GM19239 (cell line): ENCODE data around the gene KCNJ15.

Experiments
- DNase-seq: peaks from one replicate; pipeline ENCODE4 v3.0.0; 2011; ENCODE audit warnings: low spot score; ENCODE audit not compliant: insufficient read length
- FAIRE-seq: peaks from 2 replicates; lab custom pipeline; 2011; peaks lifted over from hg19 to GRCh38; lab: Jason Lieb, UNC

The KCNJ15 gene

DNA sequence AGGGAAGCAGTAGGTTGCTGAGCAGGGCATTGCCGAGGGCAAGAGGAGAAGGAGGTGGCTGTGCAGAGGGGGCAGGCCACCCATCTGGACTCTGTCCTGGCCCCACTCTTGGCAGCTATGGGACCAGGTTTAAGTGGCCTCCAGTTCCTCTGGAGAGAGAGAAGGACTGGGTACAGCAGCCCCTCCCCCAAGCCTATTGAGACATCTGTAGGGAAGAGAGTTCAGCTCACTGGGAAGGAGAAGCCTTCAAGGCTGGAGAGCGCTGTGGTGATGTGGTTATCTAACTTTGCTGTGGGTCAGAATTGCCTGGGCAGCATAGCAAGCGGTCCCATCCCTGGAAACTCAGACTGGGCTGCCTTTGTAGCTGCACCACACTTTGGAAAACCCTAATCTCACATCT is 93.9 kb downstream of the KCNJ15 start:
- FAIRE-seq (no peak), DNase-seq (no peak)

DNA sequence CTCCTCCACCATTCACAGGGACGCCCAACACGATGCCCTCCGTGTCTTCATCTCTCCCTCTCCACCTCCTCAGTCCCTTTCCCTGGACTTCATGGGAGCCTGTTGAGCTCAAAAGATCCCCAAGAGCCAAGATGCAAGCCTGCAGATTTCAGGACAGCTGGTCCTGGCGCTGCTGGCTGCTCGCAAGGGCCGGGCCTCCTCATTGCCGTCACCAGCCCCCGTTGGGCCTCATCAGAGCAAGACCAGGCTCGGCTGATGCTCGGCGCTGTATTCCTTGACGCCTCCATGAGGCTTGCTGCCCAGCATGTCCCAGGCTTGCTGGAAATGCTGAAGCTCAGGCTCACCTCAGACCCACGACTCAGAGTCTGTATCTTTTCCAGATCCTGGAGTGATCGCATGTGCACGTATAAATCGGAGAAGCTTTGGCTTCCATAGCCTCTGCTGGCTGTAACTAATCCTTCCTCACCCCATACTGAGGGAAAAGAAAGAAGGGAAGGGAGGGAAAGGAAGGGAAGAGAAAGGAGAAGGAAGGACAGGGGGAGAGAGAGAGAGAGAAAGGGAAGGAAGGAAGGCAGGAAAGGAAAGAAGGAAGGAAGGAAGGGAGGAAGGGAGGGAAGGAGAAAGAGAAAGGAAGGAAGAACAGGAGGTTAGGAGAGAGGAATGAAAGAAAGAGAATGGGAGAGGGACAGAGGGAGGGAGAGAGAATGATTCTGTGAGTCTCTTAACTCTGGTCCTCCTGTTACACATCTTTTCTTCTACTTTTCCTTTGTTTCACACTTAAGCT is 94.6 kb downstream of the KCNJ15 start:
- no peak for FAIRE-seq
- no peak for DNase-seq

DNA sequence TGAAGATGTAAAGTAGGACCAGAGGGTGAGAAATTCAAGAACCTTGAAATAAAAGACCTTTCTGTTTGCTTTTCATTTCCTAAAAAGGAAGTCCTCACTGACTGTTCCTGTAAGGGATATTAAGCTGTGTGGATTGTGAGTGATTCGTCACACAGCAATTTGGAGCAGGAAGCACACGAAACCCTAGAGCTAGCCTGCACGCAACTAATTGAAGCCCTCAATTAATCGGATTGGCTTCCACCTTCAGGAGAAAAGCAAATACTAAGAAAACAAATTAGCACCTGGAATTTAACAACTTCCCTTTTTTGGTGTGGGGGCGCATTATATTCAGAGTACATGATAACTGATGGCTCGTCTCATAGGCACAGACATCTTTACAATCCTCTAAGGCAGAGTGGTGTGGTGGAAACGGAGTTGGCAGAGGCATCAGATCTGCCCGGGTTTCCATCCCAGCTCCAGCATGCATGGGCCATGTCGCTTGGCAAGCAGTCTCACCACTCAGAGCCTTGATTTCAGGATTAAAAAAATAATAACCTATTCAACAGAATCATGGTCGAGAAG is 95.2 kb downstream of the KCNJ15 start:
- FAIRE-seq (peak; percentile 33), DNase-seq (peak; percentile 19)

DNA sequence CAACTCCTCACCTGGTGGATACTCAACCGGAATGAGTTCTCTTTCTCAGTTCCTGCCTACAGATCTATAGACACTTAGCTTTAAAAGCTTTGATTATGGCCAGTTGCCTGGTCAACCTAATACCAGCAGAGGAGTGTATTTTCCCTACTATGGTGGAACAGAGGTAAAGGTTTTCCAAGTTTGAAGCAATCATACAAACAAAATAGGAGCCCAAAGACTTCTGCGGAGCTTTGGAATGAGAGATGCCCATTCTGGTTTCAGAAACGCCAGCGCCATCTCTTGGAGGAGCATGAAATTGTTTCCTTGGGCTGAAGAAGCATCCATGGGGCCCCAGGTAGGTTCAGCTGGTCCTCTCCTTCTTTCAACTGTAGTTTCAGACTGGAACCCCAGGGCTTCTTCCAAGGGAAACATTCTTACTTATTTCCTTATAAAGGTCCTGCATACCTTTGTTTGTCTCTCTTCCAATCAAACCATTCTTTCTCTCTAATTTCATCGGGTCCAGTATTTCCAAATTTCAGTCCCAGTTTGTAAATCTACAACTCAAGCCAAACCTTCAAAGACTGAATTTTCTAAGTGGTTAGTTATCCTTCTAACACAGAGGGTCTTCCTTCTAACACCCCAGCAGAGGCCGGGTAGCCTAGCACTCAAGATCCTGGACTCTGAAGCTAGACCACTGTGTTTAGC is 95.9 kb downstream of the KCNJ15 start:
- DNase-seq: peak; percentile 12

DNA sequence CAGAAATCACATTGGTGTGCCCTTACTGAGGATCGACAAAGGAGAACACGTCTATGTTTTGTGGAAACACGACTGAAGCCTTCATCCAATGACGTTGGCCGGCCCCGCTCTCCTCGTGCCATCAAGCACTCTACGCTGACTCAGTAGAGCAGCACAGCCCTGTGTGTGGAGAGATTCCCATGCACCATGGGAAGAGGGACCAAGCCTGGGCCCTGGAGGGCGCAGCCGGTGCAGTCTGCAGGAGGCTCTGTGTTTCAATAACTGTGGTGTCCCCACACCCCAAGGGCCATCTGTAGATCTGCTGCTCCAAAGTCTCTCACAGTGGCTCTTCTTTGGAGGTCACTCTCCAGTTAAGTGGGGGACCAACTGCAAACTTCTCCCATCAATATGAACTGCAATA is 97.4 kb downstream of the KCNJ15 start:
- FAIRE-seq: no peak
- DNase-seq: no peak

More for the DNA sequence above, 95.9 kb downstream of the KCNJ15 start:
- FAIRE-seq: peak; percentile 79

DNA sequence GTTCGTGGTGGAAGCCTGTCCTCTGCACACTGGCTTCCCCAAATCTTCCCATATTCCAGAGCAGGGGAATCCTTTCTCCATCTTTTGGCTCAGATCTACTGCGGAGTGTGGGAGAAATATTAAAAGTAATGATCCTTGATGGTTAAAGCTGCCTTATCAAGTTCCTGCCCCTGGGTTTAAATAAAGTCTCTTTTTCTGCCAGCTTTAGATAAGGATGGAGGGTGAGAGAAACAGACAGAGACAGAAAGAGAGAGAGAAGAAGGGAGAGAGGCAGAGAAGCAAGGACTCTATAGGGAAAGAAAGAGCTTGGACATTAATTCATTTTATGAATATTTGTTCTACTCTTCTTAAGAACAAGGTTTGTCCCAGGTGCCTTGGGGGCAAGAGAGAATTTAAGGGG is 98.0 kb downstream of the KCNJ15 start:
- no peak for FAIRE-seq
- DNase-seq: no peak

DNA sequence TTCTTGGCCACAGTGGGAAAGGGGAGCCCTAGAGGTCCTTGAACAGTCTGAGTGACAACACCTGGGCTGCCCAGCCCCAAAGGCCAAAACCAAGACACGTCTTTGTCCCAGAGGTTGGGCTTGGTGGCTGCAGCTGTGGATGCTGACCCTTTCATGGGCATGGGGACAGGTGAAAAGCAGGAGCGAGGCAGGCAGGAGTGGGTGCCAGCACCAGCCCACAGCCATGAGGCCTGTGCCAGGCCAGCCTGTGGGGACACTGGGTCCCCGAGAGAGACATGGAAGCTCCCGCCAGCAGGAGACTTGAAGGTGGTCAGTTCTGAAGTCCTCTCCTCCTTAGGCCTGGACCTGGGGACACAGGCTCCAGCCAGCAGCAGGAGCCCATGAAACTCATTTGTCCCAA is 98.6 kb downstream of the KCNJ15 start:
- FAIRE-seq (no peak), DNase-seq (no peak)

DNA sequence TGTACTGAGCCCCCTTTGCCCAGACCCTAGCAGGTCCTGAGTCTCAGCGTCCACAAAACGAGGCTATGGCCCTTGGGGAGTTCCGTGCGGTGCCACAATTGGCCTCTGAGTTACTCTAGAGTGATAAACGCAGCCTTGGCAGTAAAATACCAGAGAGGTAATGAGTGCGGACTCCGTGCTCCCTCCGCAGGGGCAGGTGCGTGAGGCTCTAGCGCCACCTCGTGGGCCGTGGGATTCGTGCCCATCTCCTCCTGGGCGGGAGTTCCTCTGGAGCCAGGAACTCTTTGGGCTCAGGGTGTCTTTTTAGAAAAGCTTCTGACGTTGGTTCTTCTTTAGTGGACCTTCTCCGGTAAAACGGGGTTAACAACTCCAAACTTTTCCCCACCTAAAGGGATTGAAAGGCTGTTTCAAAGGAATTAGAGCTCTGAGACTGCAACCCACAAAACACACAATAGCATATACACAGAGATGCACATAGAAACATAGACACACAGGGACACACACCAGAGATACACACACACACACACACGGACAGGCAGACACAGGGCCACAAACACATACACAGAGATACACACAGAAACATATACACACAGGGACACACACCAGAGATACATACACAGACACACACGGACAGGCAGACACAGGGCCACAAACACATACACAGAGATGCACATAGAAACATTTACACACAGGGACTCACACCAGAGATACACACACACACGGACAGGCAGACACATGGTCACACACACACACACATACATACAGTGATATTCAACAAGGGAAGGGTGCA is 99.4 kb downstream of the KCNJ15 start:
- DNase-seq: peak; percentile 73
- FAIRE-seq: peak; percentile 75
